Forelimb muscle (tissue), 1 donor: Measurements from ENCODE around the gene NIN. TPM values are rescaled to one million over a fixed set of nuclear protein-coding genes. Genes with fewer than 3 reads are reported as not detected.

Source experiments
- DNase-seq: peaks from one replicate; pipeline ENCODE4 v3.0.0-alpha.2; 2013; ENCODE audit warnings: low read depth
- polyA plus RNA-seq: library from polyadenylated mRNA; unstranded; fragments of 120-200 nt; gene quantifications from one replicate; pipeline ENCODE4 v1.2.1, GENCODE V29; 2013; ENCODE audit not compliant: insufficient read length

Gene NIN, protein sequence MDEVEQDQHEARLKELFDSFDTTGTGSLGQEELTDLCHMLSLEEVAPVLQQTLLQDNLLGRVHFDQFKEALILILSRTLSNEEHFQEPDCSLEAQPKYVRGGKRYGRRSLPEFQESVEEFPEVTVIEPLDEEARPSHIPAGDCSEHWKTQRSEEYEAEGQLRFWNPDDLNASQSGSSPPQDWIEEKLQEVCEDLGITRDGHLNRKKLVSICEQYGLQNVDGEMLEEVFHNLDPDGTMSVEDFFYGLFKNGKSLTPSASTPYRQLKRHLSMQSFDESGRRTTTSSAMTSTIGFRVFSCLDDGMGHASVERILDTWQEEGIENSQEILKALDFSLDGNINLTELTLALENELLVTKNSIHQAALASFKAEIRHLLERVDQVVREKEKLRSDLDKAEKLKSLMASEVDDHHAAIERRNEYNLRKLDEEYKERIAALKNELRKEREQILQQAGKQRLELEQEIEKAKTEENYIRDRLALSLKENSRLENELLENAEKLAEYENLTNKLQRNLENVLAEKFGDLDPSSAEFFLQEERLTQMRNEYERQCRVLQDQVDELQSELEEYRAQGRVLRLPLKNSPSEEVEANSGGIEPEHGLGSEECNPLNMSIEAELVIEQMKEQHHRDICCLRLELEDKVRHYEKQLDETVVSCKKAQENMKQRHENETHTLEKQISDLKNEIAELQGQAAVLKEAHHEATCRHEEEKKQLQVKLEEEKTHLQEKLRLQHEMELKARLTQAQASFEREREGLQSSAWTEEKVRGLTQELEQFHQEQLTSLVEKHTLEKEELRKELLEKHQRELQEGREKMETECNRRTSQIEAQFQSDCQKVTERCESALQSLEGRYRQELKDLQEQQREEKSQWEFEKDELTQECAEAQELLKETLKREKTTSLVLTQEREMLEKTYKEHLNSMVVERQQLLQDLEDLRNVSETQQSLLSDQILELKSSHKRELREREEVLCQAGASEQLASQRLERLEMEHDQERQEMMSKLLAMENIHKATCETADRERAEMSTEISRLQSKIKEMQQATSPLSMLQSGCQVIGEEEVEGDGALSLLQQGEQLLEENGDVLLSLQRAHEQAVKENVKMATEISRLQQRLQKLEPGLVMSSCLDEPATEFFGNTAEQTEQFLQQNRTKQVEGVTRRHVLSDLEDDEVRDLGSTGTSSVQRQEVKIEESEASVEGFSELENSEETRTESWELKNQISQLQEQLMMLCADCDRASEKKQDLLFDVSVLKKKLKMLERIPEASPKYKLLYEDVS (N-terminal part only)
- polyA plus RNA-seq: 40.2 TPM

GRCh38 chr14:50830932-50831725 lies at the start of gene NIN:
Gene NIN (minus strand): TSS chr14:50831162. CDS start chr14:50822056, 9,106 bp downstream.
- DNase-seq: peak; percentile 58

DNA sequence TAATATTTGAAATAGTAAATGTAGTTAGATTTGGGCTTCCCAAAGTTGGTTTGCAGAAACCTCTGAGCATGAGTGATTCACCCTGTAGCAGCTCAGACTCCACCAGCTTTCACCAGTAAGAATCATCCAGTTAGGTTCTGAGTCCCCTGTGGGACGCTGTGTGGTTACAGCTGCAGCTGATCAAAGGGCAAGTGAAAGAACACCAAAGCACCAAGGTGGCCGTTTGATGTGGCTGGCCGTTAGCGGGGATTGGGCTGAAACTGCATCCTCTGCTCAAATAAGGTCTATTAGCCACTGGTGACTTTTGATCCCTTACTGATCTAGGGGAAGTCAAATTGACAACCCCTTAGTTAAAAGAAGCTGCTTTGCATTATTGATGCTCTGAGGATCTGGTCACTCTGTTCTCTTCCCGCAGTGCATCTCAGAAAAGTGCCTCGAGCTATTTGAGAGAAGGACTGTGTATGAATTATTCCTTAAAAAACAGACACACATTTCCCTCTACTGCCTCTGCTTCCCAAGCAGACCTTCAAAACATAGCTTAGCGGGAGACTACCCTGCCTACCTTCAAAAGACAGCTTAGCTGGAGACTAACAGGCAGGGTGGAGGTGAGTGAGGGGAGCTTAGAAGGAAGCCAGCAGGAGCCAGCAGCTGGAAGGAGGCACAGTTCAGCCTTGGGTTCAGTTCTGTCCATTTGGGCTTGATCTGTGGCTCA lies 44.6 kb upstream of the NIN start:
- no peak for DNase-seq

DNA sequence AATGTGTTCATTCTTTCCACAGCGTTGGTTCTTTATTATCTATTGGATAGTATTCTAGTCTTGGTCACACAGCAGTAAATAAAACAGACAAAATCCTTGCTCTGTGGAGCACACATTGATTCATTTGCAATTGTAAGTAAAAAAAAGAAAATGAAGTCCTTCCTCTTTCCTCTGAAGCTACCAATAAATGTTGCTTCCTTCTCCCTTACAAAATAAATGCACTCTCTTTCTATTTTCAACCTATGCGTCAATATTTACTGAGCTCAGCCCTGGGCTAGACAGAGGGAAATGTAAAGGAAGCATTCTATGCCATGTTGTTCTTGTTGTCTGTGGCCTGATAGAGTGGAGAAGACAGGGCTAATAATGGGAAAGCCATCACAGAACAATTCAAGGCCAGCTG lies 43.8 kb upstream of the NIN start:
- no peak for DNase-seq

GRCh38 chr14:50871914-50872732 lies 41.2 kb upstream of the NIN start, which contains the start of gene ABHD12B:
Gene ABHD12B (plus strand): TSS chr14:50872053. CDS start chr14:50872175, 122 bp downstream.
- no peak for DNase-seq

DNA sequence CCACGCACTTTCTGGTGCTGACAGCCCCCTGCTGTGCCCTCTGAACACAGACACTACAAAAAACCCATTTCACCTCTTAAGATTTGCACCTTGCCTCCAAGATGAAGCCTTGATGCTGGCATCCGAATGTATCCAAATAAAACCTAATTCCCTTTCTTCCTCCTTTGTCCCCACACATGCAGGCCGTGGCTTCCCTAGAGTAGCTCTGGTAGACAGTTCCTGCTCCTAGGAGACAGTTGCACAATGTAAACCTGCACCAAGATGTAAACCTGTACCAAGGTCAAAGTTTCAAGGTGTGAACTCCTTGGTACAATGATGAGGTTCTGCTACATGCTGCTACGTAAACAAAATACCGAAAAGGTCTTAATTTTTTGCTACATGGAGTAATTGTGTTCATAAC lies 40.3 kb upstream of the NIN start:
- DNase-seq: no peak

DNA sequence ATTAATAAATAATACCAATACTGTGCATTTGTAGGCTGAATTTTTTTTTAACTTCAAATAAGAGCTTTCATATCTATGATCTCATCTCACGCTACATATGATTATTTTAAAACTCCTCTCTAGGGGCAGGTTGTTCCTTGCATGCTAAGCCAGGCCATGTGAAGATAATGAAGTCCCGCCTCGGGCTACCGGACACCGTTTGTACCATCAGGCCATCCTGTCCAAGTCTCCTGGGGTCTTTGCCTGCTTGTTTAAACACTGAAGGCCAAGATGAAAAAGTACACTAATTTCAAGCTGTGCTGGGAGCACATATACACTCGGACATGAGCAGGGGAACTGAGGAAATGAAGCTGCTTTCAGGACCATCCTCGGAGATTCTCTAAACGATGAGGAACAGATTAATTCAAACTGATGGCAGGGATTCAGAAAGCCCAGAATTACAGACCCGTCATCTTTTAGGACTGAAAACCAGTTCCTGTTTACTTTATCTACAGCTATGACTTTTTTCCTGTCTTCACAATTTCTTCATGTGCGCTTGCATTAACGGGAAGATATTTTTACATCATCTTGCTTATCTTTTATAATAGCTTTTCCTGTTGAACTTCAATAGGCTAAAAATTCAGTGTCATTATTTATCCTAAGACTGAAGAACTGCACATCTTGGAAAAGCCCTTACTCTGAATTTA lies 34.6 kb upstream of the NIN start:
- no peak for DNase-seq

GRCh38 chr14:50864946-50865345 lies 34.0 kb upstream of the NIN start:
- no peak for DNase-seq

DNA sequence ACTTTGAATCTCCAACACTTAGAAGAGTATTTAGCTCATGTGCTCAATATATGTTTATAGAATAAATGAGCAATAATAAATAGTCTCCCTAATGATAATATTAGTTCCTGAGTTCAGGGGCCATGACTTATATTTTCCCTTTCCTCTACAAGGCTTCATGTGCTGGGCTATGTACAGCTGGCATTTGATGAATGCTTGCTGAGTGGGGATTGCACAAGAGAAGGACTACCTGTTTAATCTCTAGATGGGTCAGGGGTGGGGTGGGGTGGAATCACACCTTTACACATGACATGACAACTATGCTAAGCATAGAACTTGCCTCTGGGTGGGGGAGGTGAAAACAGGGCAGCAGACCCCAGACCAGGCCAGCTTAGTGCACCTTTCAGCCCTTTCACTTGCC lies 33.3 kb upstream of the NIN start:
- DNase-seq: no peak

- DNase-seq: no peak
Measured at GRCh38 chr14:50862036-50862570, 31.1 kb upstream of the NIN start.

DNA sequence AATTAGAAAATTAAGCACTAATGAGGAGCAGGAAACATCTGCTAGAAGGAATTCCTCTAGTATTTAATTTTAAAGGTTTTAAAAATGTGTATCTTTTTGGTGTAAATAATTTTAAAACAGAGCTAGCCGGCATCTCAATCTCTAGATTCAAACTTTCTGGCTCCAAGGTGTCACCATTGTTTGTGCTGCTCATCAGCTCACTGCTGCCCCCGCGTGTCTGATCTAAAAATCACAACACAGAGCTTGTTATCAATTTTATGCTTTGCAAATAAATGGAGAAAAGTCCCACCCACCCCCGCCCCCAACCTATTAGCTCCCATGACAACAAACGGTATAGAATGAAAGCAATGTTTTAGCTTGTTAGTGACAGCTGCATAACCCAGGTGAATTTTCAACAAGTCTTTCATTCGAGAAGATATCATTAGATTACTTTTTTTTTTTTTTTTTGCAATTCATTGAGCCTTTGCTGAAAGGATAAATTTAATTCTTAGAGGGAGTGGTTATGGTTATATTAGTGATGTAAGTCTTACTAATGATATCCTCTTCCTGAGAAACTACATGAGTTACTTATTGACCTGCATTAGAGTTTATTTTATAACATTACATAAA lies 29.6 kb upstream of the NIN start:
- DNase-seq: peak; percentile 69

- no peak for DNase-seq
Measured at GRCh38 chr14:50859296-50859624, 28.3 kb upstream of the NIN start.

DNA sequence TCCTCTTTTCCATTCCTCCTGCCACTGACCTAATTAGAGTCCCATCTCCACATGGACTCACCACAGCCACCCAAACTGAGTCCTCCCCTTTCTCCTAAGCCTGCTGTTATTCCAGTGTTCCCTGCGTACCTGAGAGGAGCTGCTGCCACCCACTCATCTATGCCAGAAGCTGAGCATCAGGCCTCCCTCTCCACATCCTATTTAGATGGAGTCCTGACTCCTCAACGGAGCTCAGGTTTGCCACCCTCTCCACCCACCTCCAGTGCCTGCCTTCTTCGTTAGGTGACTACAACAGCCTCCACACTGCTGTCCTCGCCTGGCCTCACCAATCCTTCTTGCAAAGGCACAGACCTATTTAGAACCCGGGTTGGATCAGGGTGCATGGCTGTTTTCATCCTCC lies 25.7 kb upstream of the NIN start:
- DNase-seq: no peak

- no peak for DNase-seq
Measured at GRCh38 chr14:50855558-50855957, 24.6 kb upstream of the NIN start.

DNA sequence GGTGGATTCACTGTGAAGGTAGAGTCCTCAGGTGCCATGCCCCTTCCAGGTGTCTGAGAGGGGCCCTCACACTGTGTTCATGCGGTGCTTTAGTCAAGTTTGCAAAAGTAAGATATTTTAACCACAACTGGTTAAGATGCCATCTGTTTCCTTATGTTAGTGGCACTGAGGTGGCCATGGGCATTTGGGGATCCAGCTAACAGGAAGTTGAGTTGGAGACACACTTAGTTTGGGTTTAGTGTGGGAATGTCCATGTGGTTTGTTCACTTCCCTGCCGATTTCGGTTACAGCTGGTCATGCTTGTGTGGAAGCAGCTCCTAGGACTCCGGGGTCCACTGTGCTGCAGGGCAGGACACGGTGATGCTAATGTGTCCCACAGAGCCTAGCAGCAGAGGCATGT lies 23.6 kb upstream of the NIN start:
- DNase-seq: no peak

GRCh38 chr14:50853891-50854290 lies 22.9 kb upstream of the NIN start:
- no peak for DNase-seq

- DNase-seq: no peak
Measured at GRCh38 chr14:50846226-50846880, 15.4 kb upstream of the NIN start.

DNA sequence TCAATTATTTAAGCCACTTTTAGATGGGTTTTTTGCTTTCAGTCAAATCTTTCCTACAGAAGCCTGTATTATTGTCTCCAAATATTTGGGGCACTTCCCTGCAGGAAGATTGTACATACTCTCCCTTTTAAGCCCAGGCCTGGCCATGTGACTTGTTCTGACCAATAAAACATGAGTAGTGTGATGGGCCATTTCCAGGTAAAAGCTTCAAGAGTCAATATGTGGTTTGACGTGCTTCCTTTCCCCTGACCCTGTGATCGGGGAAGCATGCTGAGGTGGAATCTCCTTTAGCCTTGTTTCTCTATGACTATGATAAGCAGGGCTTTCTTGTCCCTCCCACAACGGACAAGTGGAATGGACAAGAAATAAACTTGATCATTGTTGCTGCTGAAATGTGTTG lies 14.2 kb upstream of the NIN start:
- no peak for DNase-seq

DNA sequence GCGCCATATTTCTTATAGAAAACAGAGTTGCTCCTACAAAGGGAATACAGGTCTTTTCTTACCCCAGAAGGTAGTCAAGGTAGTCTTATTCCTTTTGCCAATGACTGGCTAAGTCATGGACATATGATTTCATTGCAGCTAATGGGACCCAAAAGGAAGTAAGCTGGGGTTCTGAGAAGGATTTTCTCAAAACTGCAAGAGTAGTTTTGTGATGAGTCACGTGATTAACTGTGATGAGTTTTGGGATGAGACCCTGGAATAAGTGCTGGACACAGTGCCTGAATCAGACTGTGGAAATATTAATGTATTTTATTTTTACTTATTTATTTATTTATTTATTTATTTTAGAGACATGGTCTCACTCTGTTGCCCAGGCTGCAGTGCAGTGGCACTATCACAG lies 13.4 kb upstream of the NIN start:
- DNase-seq: no peak
